ENCODE measurements around the gene FAM210A. TPM values are rescaled to one million over a fixed set of nuclear protein-coding genes. Genes with fewer than 3 reads are reported as not detected.
"Not testable (repeated sequence)": the region's sequence is repeated elsewhere in the genome, so short reads cannot be mapped to it uniquely, and the experiment has no call there.

Gene FAM210A
- total RNA-seq, 2 donors from 2014 or later: 18.6 to 31.0 TPM

- DNase-seq: no peak
- Histone ChIP-seq H3K27ac (no peak overlapping the region), H3K4me3 (no peak overlapping the region), H3K9ac (ENCODE audit: low read depth in 2 of 2, low read length in 2 of 2) (no peak overlapping the region), H3K4me1 (no peaks in the 10 kb centered on the region), H3K9me3 (no peaks in the 10 kb centered on the region), H3K36me3 (no peaks in the 10 kb centered on the region), H3K27me3 (no peaks in the 10 kb centered on the region)
- intact Hi-C loops (cut with DNase I): loop anchor here (10.0 kb wide), 1 partner anchor 49 kb away; no protein-coding TSS in a partner anchor
- TF ChIP-seq CTCF (IDR thresholded peaks at IDR 0.05): no peak
Measured at GRCh38 chr18:13703899-13704298, 22.5 kb downstream of the FAM210A start.

GRCh38 chr18:13700153-13700552 is 26.2 kb downstream of the FAM210A start:
- DNase-seq: no peak
- H3K4me1 ChIP-seq: no peaks in the 10 kb centered on the region
- intact Hi-C loops (cut with DNase I): loop anchor here (10.0 kb wide), 1 partner anchor 45 kb away; no protein-coding TSS in a partner anchor
- no peak for TF ChIP-seq CTCF (IDR thresholded peaks at IDR 0.05)
- no peak overlapping the region for H3K4me3 ChIP-seq
- H3K9me3 ChIP-seq: no peaks in the 10 kb centered on the region
- no peaks in the 10 kb centered on the region for H3K27me3 ChIP-seq
- no peaks in the 10 kb centered on the region for H3K36me3 ChIP-seq
- H3K9ac ChIP-seq (ENCODE audit: low read depth in 2 of 2, low read length in 2 of 2): no peak overlapping the region
- H3K27ac ChIP-seq: no peak overlapping the region

GRCh38 chr18:13696961-13697360 is 29.4 kb downstream of the FAM210A start:
- intact Hi-C loops (cut with DNase I): no loop called here
- no peaks in the 10 kb centered on the region for H3K36me3 ChIP-seq
- H3K9me3 ChIP-seq: no peaks in the 10 kb centered on the region
- no peak for TF ChIP-seq CTCF (IDR thresholded peaks at IDR 0.05)
- no peaks in the 10 kb centered on the region for H3K27me3 ChIP-seq
- H3K4me1 ChIP-seq: no peaks in the 10 kb centered on the region
- no peak overlapping the region for H3K9ac ChIP-seq (ENCODE audit: low read depth in 2 of 2, low read length in 2 of 2)
- DNase-seq: no peak
- no peak overlapping the region for H3K27ac ChIP-seq
- no peak overlapping the region for H3K4me3 ChIP-seq

GRCh38 chr18:13695337-13695736 is 31.0 kb downstream of the FAM210A start:
- intact Hi-C loops (cut with DNase I); H3K9me3 ChIP-seq; H3K36me3 ChIP-seq; H3K4me3 ChIP-seq; H3K27me3 ChIP-seq; H3K27ac ChIP-seq; H3K9ac ChIP-seq (ENCODE audit: low read depth in 2 of 2, low read length in 2 of 2); DNase-seq; H3K4me1 ChIP-seq: not testable (repeated sequence)

GRCh38 chr18:13690060-13690459 is 36.3 kb downstream of the FAM210A start:
- H3K9me3 ChIP-seq; H3K27me3 ChIP-seq; intact Hi-C loops (cut with DNase I); H3K9ac ChIP-seq (ENCODE audit: low read depth in 2 of 2, low read length in 2 of 2); DNase-seq; H3K36me3 ChIP-seq; H3K27ac ChIP-seq; H3K4me1 ChIP-seq; H3K4me3 ChIP-seq: not testable (repeated sequence)

GRCh38 chr18:13688191-13689136 is 37.9 kb downstream of the FAM210A start:
- Histone ChIP-seq H3K9me3 (no peaks in the 10 kb centered on the region), H3K4me1 (no peaks in the 10 kb centered on the region), H3K4me3 (no peak overlapping the region), H3K27me3 (no peaks in the 10 kb centered on the region), H3K9ac (ENCODE audit: low read depth in 2 of 2, low read length in 2 of 2) (no peak overlapping the region), H3K27ac (no peak overlapping the region), H3K36me3 (no peaks in the 10 kb centered on the region)
- no peak for DNase-seq
- intact Hi-C loops (cut with DNase I): no loop called here
- TF ChIP-seq CTCF (IDR thresholded peaks at IDR 0.05): no peak

All from colonic mucosa (tissue), 4 donors.